IMR-90 (cell line): Measurements from ENCODE around the gene TEX22. TPM values are rescaled to one million over a fixed set of nuclear protein-coding genes. Genes with fewer than 3 reads are reported as not detected.

Source experiments
- ATAC-seq: fragments of 200-7000 bp; cut with Tn5 transposase; 2 replicates; pipeline ENCODE4 v1.9.1; 2020; ENCODE audit warnings: low read depth, mild to moderate bottlenecking, moderate library complexity
- BruUV-seq: library from RNA; stranded (reverse); fragments of 400-500 nt; replicated peaks from 2 replicates; lab custom pipeline; 2021; lab: Mats Ljungman, UMichigan
- CTCF ChIA-PET: fragments of 300-600 bp; formaldehyde crosslinking; extraction: SDS; loops from one replicate; lab custom pipeline; 2021; ENCODE audit warnings: antibody characterized with exemption; lab: Yijun Ruan, JAX
- POLR2A ChIA-PET: fragments of 300-600 bp; sonication (Branson Sonifier 250); formaldehyde crosslinking; loops from one replicate; lab custom pipeline; 2022; ENCODE audit warnings: antibody characterized with exemption; ENCODE audit not compliant: unreplicated experiment; lab: Charles Lee
- DNase-seq: peaks from one replicate; pipeline ENCODE4 v3.0.0; 2013
- H2AFZ ChIP-seq: replicated peaks from 2 replicates; pipeline ENCODE3; 2013; ENCODE audit warnings: low read length, mild to moderate bottlenecking; ENCODE audit not compliant: poor library complexity
- H2AK5ac ChIP-seq: 2 replicates; pipeline ENCODE4 v1.6.1; 2013; ENCODE audit warnings: low read depth, low read length, inconsistent platforms
- H2AK9ac ChIP-seq: replicated peaks from 2 replicates; pipeline ENCODE3; 2013; ENCODE audit warnings: mild to moderate bottlenecking, low read depth, low read length, moderate library complexity; ENCODE audit not compliant: poor library complexity
- H2BK120ac ChIP-seq: 2 replicates; pipeline ENCODE4 v1.6.1; 2013; ENCODE audit warnings: low read depth, low read length, inconsistent platforms
- H2BK15ac ChIP-seq: 3 replicates; pipeline ENCODE4 v1.6.1; 2013; ENCODE audit warnings: low read depth, low read length, inconsistent platforms
- H2BK20ac ChIP-seq: 2 replicates; pipeline ENCODE4 v1.6.1; 2013; ENCODE audit warnings: low read depth, mild to moderate bottlenecking, inconsistent platforms, low read length, moderate library complexity
- H2BK5ac ChIP-seq: 2 replicates; pipeline ENCODE4 v1.6.1; 2013; ENCODE audit warnings: mild to moderate bottlenecking, low read depth, low read length, inconsistent platforms; ENCODE audit not compliant: poor library complexity, severe bottlenecking
- H3K14ac ChIP-seq: replicated peaks from 2 replicates; pipeline ENCODE4 v1.6.1; 2013; ENCODE audit warnings: low read depth, low read length, inconsistent platforms
- H3K18ac ChIP-seq: 2 replicates; pipeline ENCODE4 v1.6.1; 2013; ENCODE audit warnings: low read depth, low read length, control low read depth
- H3K23ac ChIP-seq: 2 replicates; pipeline ENCODE4 v1.6.1; 2013; ENCODE audit warnings: low read depth, low read length, inconsistent platforms
- H3K27ac ChIP-seq: 2 replicates; pipeline ENCODE4 v1.5.1; 2013; ENCODE audit warnings: mild to moderate bottlenecking, control low read depth, low read length; ENCODE audit not compliant: insufficient read depth
- H3K27me3 ChIP-seq: 2 replicates; pipeline ENCODE4 v1.6.1; 2013; ENCODE audit warnings: low read length; ENCODE audit not compliant: control insufficient read depth, insufficient read depth
- H3K36me3 ChIP-seq: 2 replicates; pipeline ENCODE4 v1.6.1; 2013; ENCODE audit warnings: low read length, mixed read lengths; ENCODE audit not compliant: control insufficient read depth, insufficient read depth
- H3K4ac ChIP-seq: 2 replicates; pipeline ENCODE4 v1.6.1; 2013; ENCODE audit warnings: low read depth, low read length, inconsistent platforms
- H3K4me1 ChIP-seq: 2 replicates; pipeline ENCODE4 v1.6.1; 2013; ENCODE audit warnings: low read length, mixed read lengths; ENCODE audit not compliant: control insufficient read depth, insufficient read depth
- H3K4me2 ChIP-seq: 2 replicates; pipeline ENCODE4 v1.6.1; 2013; ENCODE audit warnings: low read depth, mild to moderate bottlenecking, control low read depth, low read length, moderate library complexity
- H3K4me3 ChIP-seq: 2 replicates; pipeline ENCODE4 v1.5.1; 2013; ENCODE audit warnings: low read depth, mild to moderate bottlenecking, control low read depth, low read length, moderate library complexity; ENCODE audit not compliant: insufficient read depth
- H3K56ac ChIP-seq: 2 replicates; pipeline ENCODE4 v1.6.1; 2013; ENCODE audit warnings: low read length, inconsistent platforms; ENCODE audit not compliant: insufficient read depth; ENCODE audit errors: extremely low read depth
- H3K79me1 ChIP-seq, 2 experiments: 2 replicates each; pipeline ENCODE4 v1.6.1; 2013; ENCODE audit warnings: low read length in 2 of 2, inconsistent platforms in 1 of 2, low read depth in 1 of 2
- H3K9ac ChIP-seq: 2 replicates; pipeline ENCODE4 v1.6.1; 2013; ENCODE audit warnings: low read depth, low read length, control low read depth
- H3K9me1 ChIP-seq: 2 replicates; pipeline ENCODE4 v1.6.1; 2013; ENCODE audit warnings: low read length, inconsistent platforms; ENCODE audit not compliant: insufficient read depth
- H3K9me3 ChIP-seq: 2 replicates; pipeline ENCODE4 v1.6.1; 2013; ENCODE audit warnings: low read length; ENCODE audit not compliant: control insufficient read depth, insufficient read depth
- H4K20me1 ChIP-seq: 2 replicates; pipeline ENCODE4 v1.6.1; 2013; ENCODE audit warnings: low read length, inconsistent platforms; ENCODE audit not compliant: insufficient read depth
- H4K5ac ChIP-seq: 2 replicates; pipeline ENCODE4 v1.6.1; 2013; ENCODE audit warnings: mild to moderate bottlenecking, low read depth, low read length, control low read depth
- H4K8ac ChIP-seq, 2 experiments: 2 replicates each; pipeline ENCODE4 v1.6.1; 2013; ENCODE audit warnings: low read depth in 2 of 2, low read length in 2 of 2, control low read depth in 1 of 2, inconsistent platforms in 1 of 2
- H4K91ac ChIP-seq: 2 replicates; pipeline ENCODE4 v1.6.1; 2013; ENCODE audit warnings: low read depth, low read length, inconsistent platforms; ENCODE audit not compliant: insufficient read depth
- FOS ChIP-seq: fragments of 150-350 bp; IDR thresholded peaks from 2 replicates; pipeline ENCODE4 v1.6.1; 2016; ENCODE audit warnings: low read depth, low read length
- SMC3 ChIP-seq: fragments of 150-350 bp; IDR thresholded peaks from 2 replicates; pipeline ENCODE4 v1.6.1; 2016; ENCODE audit warnings: low read depth, mild to moderate bottlenecking, antibody characterized with exemption, low read length, moderate library complexity
- WGBS, 2 experiments: methylation state at CpG; one replicate each; pipeline versions ENCODE4 v1.1.5 to v1.1.7; 2013; ENCODE audit warnings: missing lambda C conversion rate in 2 of 2; ENCODE audit not compliant: insufficient read length in 1 of 2; ENCODE audit errors: extremely low coverage in 2 of 2; 5-methylcytosine and 5-hydroxymethylcytosine counted together
- dilution Hi-C: fragments of 300-500 bp; cut with HindIII; formaldehyde crosslinking; loops from one replicate; pipeline ENCODE4 v1.14.3; 2018; ENCODE audit warnings: low sequenced_read_pairs; ENCODE audit not compliant: unreplicated experiment
- in situ Hi-C: fragments of 300-500 bp; cut with MboI; formaldehyde crosslinking; loops from 3 replicates; pipeline ENCODE4 v1.14.3; 2019; ENCODE audit warnings: low sequenced_read_pairs, inconsistent platforms, mixed read lengths
- intact Hi-C: fragments of 100-400 bp; cut with micrococcal nuclease; formaldehyde crosslinking; loops from 2 replicates; pipeline ENCODE4 v1.10.0; 2022
- polyA plus RNA-seq, 3 experiments: library from polyadenylated mRNA; depleted of rRNA; stranded (reverse); fragments of >200 nt; gene quantifications; 2 replicates each; pipeline ENCODE4 v1.2.3, GENCODE V29; 2012; ENCODE audit warnings: low replicate concordance in 1 of 3
- total RNA-seq: library from RNA; depleted of rRNA; stranded (reverse); fragments of >200 nt; gene quantifications from 2 replicates; pipeline ENCODE4 v1.2.3, GENCODE V29; 2012

The TEX22 gene
- total and polyA plus RNA-seq, 2 of the 4 experiments (the other 2 are of a cell fraction), result 0.10 to 0.18 TPM

DNA sequence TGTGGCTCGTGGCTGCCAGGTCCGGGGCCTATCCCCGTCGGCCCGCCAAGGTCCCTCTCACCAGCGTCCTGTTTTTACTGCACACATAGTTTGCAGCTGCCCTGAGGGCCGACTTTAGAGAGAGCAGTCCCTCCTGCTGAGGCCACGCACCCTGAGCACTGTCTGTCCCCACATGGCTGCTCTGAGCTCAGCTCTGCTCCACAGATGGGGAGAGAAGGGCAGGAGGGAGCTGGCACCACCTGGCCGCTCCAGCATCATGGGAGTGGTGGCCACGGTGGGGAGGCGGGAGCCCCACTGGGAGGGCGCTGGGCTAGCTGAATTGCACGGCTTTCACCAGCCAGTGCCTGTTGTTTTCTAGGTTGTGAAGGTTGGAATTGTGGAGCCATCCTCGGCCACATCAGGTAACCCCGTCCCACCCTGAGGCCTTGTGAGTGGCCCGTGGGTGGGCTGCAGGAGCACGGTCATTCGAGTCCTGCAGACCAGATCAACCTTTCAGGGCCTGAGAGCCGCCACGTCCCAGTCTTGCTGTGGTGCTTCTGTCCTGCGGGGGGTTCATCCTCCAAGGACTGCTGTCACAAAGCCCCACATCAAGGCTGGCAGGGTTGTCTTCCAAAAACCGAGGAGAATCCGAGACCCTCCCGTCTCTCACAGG lies 7.4 kb upstream of the TEX22 start:
- TF ChIP-seq FOS (no peak), SMC3 (no peak)
- CTCF ChIA-PET, result no interaction called here
- H3K18ac ChIP-seq, result no peak overlapping the region
- H4K91ac ChIP-seq, result no peak overlapping the region
- H3K36me3 ChIP-seq, result peaks cover 13% of the 10 kb centered on the region; the same call in 1 of the 2 replicates
- no peak overlapping the region for H2BK15ac ChIP-seq
- H2AFZ ChIP-seq, result no peak overlapping the region
- no peak overlapping the region for H3K4me2 ChIP-seq
- H3K4ac ChIP-seq, result no peak overlapping the region
- no peak overlapping the region for H3K4me3 ChIP-seq
- WGBS, 2 experiments, result 100% methylated on average over 5 of the region's 24 CpGs; no CpG with 5 or more reads in 1 of the 2 experiments
- no peaks in the 10 kb centered on the region for H3K79me1 ChIP-seq
- no peak overlapping the region for H3K27ac ChIP-seq
- no peaks in the 10 kb centered on the region for H4K20me1 ChIP-seq
- intact Hi-C loops (no loop called here), dilution Hi-C loops (no loop called here), in situ Hi-C loops (no loop called here)
- H2BK20ac ChIP-seq, result no peak overlapping the region
- H3K9me3 ChIP-seq, result no peaks in the 10 kb centered on the region
- no peak overlapping the region for H2BK5ac ChIP-seq
- H2BK120ac ChIP-seq, result no peak overlapping the region
- no peak overlapping the region for H2AK9ac ChIP-seq
- H3K4me1 ChIP-seq, result no peaks in the 10 kb centered on the region
- ATAC-seq (no peak), DNase-seq (no peak)
- POLR2A ChIA-PET, result no interaction called here
- no peaks in the 10 kb centered on the region for H3K27me3 ChIP-seq
- H2AK5ac ChIP-seq, result no peak overlapping the region
- H3K56ac ChIP-seq, result no peak overlapping the region
- H3K9me1 ChIP-seq, result no peaks in the 10 kb centered on the region
- H4K8ac ChIP-seq, result no peak overlapping the region
- H4K5ac ChIP-seq, result no peak overlapping the region
- H3K14ac ChIP-seq, result no peak overlapping the region
- no TSS peak for BruUV-seq
- no peak overlapping the region for H3K9ac ChIP-seq
- H3K23ac ChIP-seq, result no peak overlapping the region
